Measurements from ENCODE around the gene SCUBE1. TPM values are rescaled to one million over a fixed set of nuclear protein-coding genes. Genes with fewer than 3 reads are reported as not detected.
A peak's percentile ranks its signal among the peaks of the same experiment; 100 is the strongest.

Gene SCUBE1
- total RNA-seq, 4 donors from 2014 or later: 0.38 to 4.0 (median 2.1) TPM

DNA sequence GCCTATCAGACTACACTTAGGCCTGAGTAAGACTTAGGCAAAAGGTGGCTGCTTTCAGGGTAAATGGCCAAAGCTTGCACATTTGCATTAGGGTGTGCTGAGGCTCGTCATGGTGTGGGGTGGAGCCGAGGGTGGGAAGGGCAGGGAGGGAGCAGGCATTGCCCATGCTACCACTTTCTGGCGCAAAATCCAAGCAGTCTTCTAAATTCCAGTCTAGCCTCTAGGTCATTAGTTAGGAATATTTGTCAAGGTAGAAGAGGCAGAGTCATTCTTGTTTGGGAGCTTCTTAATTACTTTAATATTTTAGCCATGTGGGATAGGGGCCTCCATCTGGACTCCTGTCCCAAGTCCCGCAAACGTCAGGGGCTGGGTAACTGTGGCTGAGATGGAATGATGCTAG lies 28.6 kb downstream of the SCUBE1 start:
- no peak overlapping the region for H3K27ac ChIP-seq

DNA sequence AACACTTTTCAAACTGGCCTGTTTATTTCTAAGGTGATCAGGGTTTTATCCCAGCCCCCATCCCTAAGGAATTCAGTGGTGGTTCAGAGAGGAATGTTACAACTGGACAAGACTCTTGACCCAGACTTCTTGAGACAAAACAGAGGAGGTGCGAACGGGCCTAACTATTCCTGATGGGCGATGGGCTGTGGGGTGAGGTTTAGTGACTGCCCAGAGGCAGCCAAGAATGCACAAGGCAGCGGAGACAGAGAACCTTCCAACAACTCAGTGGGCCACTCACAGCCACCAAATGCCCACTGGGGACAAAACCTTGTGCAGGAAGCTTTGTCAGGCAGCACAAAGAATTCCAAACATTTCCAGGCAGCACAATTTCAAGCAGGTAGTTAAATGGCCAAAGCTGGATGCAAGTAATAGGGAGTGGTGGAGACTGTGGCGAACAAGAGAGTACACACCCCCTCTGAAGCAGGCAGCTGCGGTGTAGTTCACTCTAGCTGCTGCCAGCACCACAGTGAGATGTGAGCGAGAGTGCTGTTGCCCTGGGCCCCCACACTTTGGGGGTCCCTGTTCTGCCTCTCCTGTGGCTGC lies 29.2 kb downstream of the SCUBE1 start:
- Histone ChIP-seq H3K27ac (peak overlapping the region in 2 of 4 donors; percentile 36 to 58), H3K27me3 (peaks cover 0 to 7% (median 0%) of the 10 kb centered on the region in 4 donors), H3K9me3 (no peaks in the 10 kb centered on the region), H3K4me1 (peaks cover 0 to 19% (median 11%) of the 10 kb centered on the region in 3 donors), H3K4me3 (no peak overlapping the region), H3K36me3 (no peaks in the 10 kb centered on the region)
- DNase-seq: no peak
- intact Hi-C loops (cut with DNase I): no loop called here
- WGBS, 2 donors: 76 to 78% methylated on average over 5 to 7 of the region's 7 CpGs
- TF ChIP-seq POLR2A (IDR thresholded peaks at IDR 0.05): no peak
- TF ChIP-seq, protein P1, sequence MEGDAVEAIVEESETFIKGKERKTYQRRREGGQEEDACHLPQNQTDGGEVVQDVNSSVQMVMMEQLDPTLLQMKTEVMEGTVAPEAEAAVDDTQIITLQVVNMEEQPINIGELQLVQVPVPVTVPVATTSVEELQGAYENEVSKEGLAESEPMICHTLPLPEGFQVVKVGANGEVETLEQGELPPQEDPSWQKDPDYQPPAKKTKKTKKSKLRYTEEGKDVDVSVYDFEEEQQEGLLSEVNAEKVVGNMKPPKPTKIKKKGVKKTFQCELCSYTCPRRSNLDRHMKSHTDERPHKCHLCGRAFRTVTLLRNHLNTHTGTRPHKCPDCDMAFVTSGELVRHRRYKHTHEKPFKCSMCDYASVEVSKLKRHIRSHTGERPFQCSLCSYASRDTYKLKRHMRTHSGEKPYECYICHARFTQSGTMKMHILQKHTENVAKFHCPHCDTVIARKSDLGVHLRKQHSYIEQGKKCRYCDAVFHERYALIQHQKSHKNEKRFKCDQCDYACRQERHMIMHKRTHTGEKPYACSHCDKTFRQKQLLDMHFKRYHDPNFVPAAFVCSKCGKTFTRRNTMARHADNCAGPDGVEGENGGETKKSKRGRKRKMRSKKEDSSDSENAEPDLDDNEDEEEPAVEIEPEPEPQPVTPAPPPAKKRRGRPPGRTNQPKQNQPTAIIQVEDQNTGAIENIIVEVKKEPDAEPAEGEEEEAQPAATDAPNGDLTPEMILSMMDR (IDR thresholded peaks at IDR 0.05): no peak

More for the DNA sequence above, 28.6 kb downstream of the SCUBE1 start:
- no peaks in the 10 kb centered on the region for H3K9me3 ChIP-seq
- peaks cover 0 to 19% (median 11%) of the 10 kb centered on the region in 3 donors for H3K4me1 ChIP-seq
- DNase-seq: no peak
- intact Hi-C loops (cut with DNase I): no loop called here
- H3K27me3 ChIP-seq: peaks cover 0 to 7% (median 0%) of the 10 kb centered on the region in 4 donors
- no peak for TF ChIP-seq POLR2A (IDR thresholded peaks at IDR 0.05)
- TF ChIP-seq, protein P1 (IDR thresholded peaks at IDR 0.05): no peak
- no peaks in the 10 kb centered on the region for H3K36me3 ChIP-seq
- no peak overlapping the region for H3K4me3 ChIP-seq
- WGBS, 2 donors: 75% methylated on average over 3 to 5 of the region's 5 CpGs

DNA sequence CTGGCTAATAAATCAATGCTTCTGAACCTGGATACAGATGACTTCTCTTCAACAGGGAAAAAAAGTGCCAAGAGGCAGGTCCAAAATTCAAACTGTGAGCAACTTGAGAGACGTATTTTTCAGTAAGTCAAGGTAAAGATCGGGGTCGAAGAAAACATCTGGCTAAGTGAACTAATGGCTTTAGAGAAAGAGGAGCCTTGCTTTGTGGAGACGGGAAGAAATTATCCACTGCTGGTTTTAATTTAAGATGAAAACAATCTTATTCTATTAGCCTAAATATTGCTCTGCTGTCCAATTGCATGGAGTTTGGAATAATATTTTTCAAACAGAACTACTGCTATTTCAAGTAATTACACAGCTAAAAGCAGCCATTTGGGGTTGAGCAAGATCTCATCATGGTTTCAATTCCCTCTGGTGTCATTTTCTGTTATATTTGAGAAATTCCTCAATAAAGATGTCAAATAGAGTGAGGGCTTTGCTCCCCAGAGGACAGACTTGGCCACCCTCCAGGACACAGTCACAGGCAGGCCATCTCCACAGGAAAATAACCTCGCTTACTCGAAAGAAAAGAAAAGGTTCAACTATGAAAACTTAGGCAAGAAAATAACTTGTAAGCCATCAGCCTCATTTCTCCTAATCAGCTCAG lies 29.8 kb downstream of the SCUBE1 start:
- TF ChIP-seq, protein P1 (IDR thresholded peaks at IDR 0.05): no peak
- no peak for TF ChIP-seq POLR2A (IDR thresholded peaks at IDR 0.05)
- Histone ChIP-seq H3K36me3 (no peaks in the 10 kb centered on the region), H3K4me1 (peaks cover 0 to 20% (median 11%) of the 10 kb centered on the region in 3 donors), H3K4me3 (no peak overlapping the region), H3K27ac (peak overlapping the region in 2 of 4 donors; percentile 36 to 58), H3K27me3 (peaks cover 0 to 10% (median 0%) of the 10 kb centered on the region in 4 donors), H3K9me3 (no peaks in the 10 kb centered on the region)
- DNase-seq: no peak
- intact Hi-C loops (cut with DNase I): no loop called here
- WGBS, 2 donors: 67 to 71% methylated on average over 6 of the region's 6 CpGs

DNA sequence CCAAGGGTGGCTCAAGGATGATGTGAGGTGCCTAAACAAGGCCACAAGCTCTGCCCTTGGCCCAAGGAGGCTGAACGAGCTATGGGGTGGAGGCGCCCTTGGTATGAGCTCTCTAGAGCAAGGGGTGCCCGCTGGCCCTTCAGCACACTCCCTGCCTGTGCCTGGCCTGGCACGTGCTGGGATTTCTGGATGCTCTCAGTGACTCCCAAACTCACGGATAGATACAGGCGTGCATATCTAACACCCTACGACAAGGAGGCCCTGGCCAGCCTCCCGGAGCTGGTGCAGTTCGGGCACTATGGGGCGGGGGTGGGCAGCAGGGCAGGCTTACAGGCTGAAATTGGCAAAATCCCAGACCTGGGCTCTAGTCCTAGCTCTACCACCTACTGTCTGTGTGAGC lies 30.6 kb downstream of the SCUBE1 start:
- Histone ChIP-seq H3K9me3 (no peaks in the 10 kb centered on the region), H3K36me3 (no peaks in the 10 kb centered on the region), H3K4me1 (peaks cover 0 to 28% (median 11%) of the 10 kb centered on the region in 3 donors), H3K4me3 (no peak overlapping the region), H3K27me3 (peaks cover 0 to 9% (median 0%) of the 10 kb centered on the region in 4 donors), H3K27ac (no peak overlapping the region)
- no peak for DNase-seq
- TF ChIP-seq, protein P1 (IDR thresholded peaks at IDR 0.05): no peak
- TF ChIP-seq POLR2A (IDR thresholded peaks at IDR 0.05): no peak
- 78 to 85% methylated on average over 6 to 10 of the region's 10 CpGs for WGBS, 2 donors
- intact Hi-C loops (cut with DNase I): no loop called here

DNA sequence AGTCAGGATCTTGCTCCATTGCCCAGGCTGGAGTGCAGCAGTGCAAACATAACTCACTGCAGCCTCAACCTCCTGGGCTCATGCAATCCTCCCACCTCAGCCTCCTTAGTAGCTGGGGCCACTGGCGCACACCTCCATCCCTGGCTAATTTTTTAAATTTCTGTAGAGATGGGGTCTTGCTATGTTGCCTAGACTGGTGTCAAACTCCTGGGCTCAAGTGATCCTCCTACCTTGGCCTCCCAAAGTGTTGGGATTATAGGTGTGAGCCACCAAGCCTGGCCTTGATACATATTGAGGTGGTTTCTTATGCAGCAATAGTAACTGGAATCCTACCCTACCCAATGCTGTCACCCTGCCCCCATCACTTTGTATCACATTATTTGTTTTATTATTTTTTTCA lies 32.4 kb downstream of the SCUBE1 start:
- peaks cover 0 to 46% (median 11%) of the 10 kb centered on the region in 3 donors for H3K4me1 ChIP-seq
- 100% methylated on average over 1 of the region's 1 CpG for WGBS, 2 donors
- no peak overlapping the region for H3K27ac ChIP-seq
- no peaks in the 10 kb centered on the region for H3K36me3 ChIP-seq
- no peaks in the 10 kb centered on the region for H3K9me3 ChIP-seq
- DNase-seq: no peak
- TF ChIP-seq, protein P1 (IDR thresholded peaks at IDR 0.05): no peak
- TF ChIP-seq POLR2A (IDR thresholded peaks at IDR 0.05): no peak
- intact Hi-C loops (cut with DNase I): no loop called here
- peaks cover 0 to 3% (median 0%) of the 10 kb centered on the region in 4 donors for H3K27me3 ChIP-seq
- H3K4me3 ChIP-seq: no peak overlapping the region

All from esophagus squamous epithelium (tissue), 5 donors.